NCI-H2081 (cell line): Measurements from ENCODE around the gene SMG7.

Experiments used
- DNase-seq, 2 experiments: peaks; one replicate each; lab custom pipeline; 2025; lab: John Stamatoyannopoulos, UW

SMG7 gene

GRCh38 chr1:183467687-183468086, 4.6 kb upstream of the SMG7 start:
- no peak for DNase-seq

- peak; percentile 90 to 92 for DNase-seq
Measured at GRCh38 chr1:183470147-183470960, 1.9 kb upstream of the SMG7 start.

GRCh38 chr1:183470961-183471742, 1.1 kb upstream of the SMG7 start:
- DNase-seq: peak; percentile 86 to 91

- DNase-seq: peak; percentile 99
Measured at GRCh38 chr1:183471743-183472487, 384 bp upstream of the SMG7 start.

GRCh38 chr1:183473217-183473536, 878 bp downstream of the SMG7 start:
- DNase-seq: no peak

- no peak for DNase-seq
Measured at GRCh38 chr1:183476081-183476480, 3.8 kb downstream of the SMG7 start.

GRCh38 chr1:183477986-183478781, 5.9 kb downstream of the SMG7 start:
- no peak for DNase-seq

- no peak for DNase-seq
Measured at GRCh38 chr1:183480971-183481441, 8.7 kb downstream of the SMG7 start.

- DNase-seq: no peak
Measured at GRCh38 chr1:183483224-183483623, 10.9 kb downstream of the SMG7 start.

GRCh38 chr1:183484254-183484653, 12.0 kb downstream of the SMG7 start:
- no peak for DNase-seq

GRCh38 chr1:183484851-183485250, 12.6 kb downstream of the SMG7 start:
- no peak for DNase-seq

- no peak for DNase-seq
Measured at GRCh38 chr1:183487674-183488442, 15.6 kb downstream of the SMG7 start.

- DNase-seq: no peak
Measured at GRCh38 chr1:183490932-183491331, 18.6 kb downstream of the SMG7 start.

GRCh38 chr1:183493540-183494245, 21.4 kb downstream of the SMG7 start:
- DNase-seq: no peak

- no peak for DNase-seq
Measured at GRCh38 chr1:183495420-183495819, 23.1 kb downstream of the SMG7 start.

GRCh38 chr1:183497218-183497617, 24.9 kb downstream of the SMG7 start:
- no peak for DNase-seq

GRCh38 chr1:183498342-183498991, 26.2 kb downstream of the SMG7 start:
- no peak for DNase-seq

GRCh38 chr1:183505454-183506089, 33.3 kb downstream of the SMG7 start:
- no peak for DNase-seq

GRCh38 chr1:183506561-183506960, 34.3 kb downstream of the SMG7 start:
- no peak for DNase-seq
